Adipocyte (in vitro differentiated cells): ENCODE measurements around the gene ZNF419.
"Not testable (repeated sequence)": the region's sequence is repeated elsewhere in the genome, so short reads cannot be mapped to it uniquely, and the experiment has no call there.

Experiments
- DNase-seq: peaks from one replicate; pipeline ENCODE4 v3.0.0-alpha.2; 2015; ENCODE audit warnings: low read depth
- H3K27me3 ChIP-seq: replicated peaks from 2 replicates; pipeline ENCODE4 v1.7.0; 2013; ENCODE audit warnings: mild to moderate bottlenecking, low read length, moderate library complexity; ENCODE audit not compliant: control insufficient read depth, insufficient read depth
- H3K36me3 ChIP-seq: 2 replicates; pipeline ENCODE4 v1.7.0; 2013; ENCODE audit warnings: low read length, mild to moderate bottlenecking, moderate library complexity; ENCODE audit not compliant: control insufficient read depth, insufficient read depth, severe bottlenecking
- H3K4me1 ChIP-seq: 2 replicates; pipeline ENCODE4 v1.7.0; 2013; ENCODE audit warnings: mild to moderate bottlenecking, low read length, moderate library complexity; ENCODE audit not compliant: control insufficient read depth, insufficient read depth
- H3K4me3 ChIP-seq: 2 replicates; pipeline ENCODE4 v1.7.0; 2013; ENCODE audit warnings: mild to moderate bottlenecking, low read length, moderate library complexity
- H3K9ac ChIP-seq: 2 replicates; pipeline ENCODE4 v1.7.0; 2013; ENCODE audit warnings: mild to moderate bottlenecking, low read length, moderate library complexity
- H3K9me3 ChIP-seq: 2 replicates; pipeline ENCODE4 v1.7.0; 2013; ENCODE audit warnings: mild to moderate bottlenecking, low read length, moderate library complexity; ENCODE audit not compliant: control insufficient read depth

Gene ZNF419

DNA sequence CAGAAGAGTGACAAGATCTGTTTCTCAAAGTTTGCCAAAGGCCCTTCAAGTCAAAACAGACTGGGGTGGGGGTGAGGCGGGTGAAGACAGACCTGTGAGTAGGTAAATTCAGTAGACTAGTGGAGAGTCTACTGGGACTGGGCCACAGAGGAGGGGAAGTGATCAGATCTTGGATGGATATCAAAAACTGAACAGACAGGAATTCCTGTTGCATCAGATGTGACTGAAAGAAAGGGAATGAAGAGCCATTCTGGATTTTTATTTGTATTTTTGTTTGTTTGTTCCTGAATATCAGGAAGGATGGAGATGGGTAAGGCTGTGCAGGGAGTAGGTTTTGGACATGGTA, 722 bp downstream of the ZNF419 start:
- H3K27me3 ChIP-seq, H3K4me1 ChIP-seq, H3K9me3 ChIP-seq: not testable (repeated sequence)
- H3K9ac ChIP-seq: peak overlapping the region; percentile 59
- H3K36me3 ChIP-seq: peaks cover 32% of the 10 kb centered on the region
- DNase-seq: peak; percentile 59
- peak overlapping the region; percentile 79 for H3K4me3 ChIP-seq

DNA sequence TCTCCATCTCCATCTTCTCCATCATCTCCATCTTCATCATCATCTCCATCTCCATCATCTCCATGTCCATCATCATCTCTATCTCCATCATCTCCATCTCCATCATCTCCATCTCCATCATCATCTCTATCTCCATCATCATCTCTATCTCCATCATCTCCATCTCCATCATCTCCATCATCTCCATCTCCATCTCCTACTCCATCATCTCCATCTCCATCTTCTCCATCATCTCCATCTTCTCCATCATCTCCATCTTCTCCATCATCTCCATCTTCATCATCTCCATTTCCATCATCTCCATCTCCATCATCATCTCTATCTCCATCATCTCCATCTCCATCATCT, 11.8 kb downstream of the ZNF419 start:
- peak overlapping the region; percentile 90 for H3K4me3 ChIP-seq
- not testable (repeated sequence) for H3K4me1 ChIP-seq, H3K27me3 ChIP-seq, H3K9ac ChIP-seq, H3K9me3 ChIP-seq, DNase-seq
- peaks cover 19% of the 10 kb centered on the region for H3K36me3 ChIP-seq

DNA sequence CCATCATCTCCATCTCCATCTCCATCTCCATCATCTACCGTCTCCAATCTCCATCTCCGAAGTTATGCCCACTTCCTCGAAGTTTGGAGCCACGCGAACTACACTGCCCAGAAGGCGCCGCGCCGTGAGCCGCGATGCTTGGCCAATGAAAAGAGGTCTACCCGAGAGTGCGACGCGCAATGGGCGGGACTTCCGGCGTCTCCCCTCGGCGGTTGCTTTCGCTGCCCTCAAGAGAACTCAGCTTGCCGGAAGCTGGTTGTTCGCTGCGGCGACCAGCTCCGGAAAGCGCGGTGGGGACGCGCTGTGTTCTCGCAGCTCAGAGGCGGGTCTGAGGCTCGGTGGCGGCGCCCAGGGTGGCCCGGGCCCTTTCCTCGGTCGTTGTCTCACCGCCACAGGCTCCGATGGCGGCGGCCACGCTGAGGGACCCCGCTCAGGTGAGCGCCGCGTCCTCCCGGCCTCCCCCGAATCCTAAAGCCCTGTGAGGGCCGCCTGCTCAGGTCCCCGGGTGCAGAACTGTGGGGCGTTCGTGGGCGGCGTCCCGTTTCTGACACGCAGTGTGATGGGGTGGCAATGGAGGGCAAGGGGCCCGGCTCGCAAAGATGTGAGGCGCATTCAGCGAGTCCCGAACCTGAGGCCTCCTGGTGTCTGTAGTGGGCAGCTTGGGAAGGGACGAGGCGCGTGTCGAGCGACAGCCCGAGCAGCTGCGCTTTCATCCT, 12.3 kb downstream of the ZNF419 start, which contains the start of gene ZNF773:
Gene ZNF773 (plus strand): TSS at position 259 of the 716 bp plus-strand sequence. CDS start 143 bp downstream, at position 402.
- H3K9me3 ChIP-seq, H3K4me1 ChIP-seq, H3K27me3 ChIP-seq: not testable (repeated sequence)
- Histone ChIP-seq H3K4me3 (peak within 1 kb of the TSS; percentile 90), H3K36me3 (peaks cover 18% of the 10 kb centered on the region), H3K9ac (peak within 1 kb of the TSS; percentile 96)
- DNase-seq: peak; percentile 98

DNA sequence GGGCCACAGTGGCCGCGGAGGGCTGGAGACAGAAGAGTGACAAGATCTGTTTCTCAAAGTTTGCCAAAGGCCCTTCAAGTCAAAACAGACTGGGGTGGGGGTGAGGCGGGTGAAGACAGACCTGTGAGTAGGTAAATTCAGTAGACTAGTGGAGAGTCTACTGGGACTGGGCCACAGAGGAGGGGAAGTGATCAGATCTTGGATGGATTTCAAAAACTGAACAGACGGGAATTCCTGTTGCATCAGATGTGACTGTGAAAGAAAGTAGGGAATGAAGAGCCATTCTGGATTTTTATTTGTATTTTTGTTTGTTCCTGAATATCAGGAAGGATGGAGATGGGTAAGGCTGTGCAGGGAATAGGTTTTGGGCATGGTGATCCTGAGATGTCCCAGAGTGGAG, 12.8 kb downstream of the ZNF419 start:
- H3K27me3 ChIP-seq, H3K9me3 ChIP-seq: not testable (repeated sequence)
- DNase-seq: peak; percentile 69

DNA sequence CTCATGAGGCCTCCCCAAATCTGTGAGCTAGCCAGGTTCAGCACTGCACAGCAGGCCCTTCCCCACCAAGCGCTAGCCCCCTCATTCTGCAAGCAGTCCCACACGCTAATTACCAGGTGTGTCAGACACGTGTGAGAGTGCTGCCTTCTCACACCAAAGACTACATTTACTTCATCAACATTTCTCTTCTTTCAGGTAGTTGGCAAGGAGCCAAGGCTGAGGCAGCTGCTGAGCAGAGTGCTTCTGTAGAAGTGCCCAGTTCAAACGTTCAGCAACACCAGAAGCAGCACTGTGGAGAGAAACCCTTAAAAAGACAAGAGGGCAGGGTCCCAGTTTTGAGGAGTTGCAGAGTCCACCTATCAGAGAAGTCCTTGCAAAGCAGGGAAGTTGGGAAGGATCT, 18.6 kb downstream of the ZNF419 start:
- DNase-seq: no peak
- Histone ChIP-seq H3K9ac (no peak overlapping the region), H3K4me1 (peaks cover 2% of the 10 kb centered on the region), H3K27me3 (no peaks in the 10 kb centered on the region), H3K36me3 (peaks cover 71% of the 10 kb centered on the region), H3K9me3 (peaks cover 12% of the 10 kb centered on the region), H3K4me3 (no peak overlapping the region)

More for the DNA sequence above, 12.8 kb downstream of the ZNF419 start:
- H3K4me1 ChIP-seq: not testable (repeated sequence)
- peak overlapping the region; percentile 83 for H3K9ac ChIP-seq
- peak overlapping the region; percentile 90 for H3K4me3 ChIP-seq
- peaks cover 23% of the 10 kb centered on the region for H3K36me3 ChIP-seq

DNA sequence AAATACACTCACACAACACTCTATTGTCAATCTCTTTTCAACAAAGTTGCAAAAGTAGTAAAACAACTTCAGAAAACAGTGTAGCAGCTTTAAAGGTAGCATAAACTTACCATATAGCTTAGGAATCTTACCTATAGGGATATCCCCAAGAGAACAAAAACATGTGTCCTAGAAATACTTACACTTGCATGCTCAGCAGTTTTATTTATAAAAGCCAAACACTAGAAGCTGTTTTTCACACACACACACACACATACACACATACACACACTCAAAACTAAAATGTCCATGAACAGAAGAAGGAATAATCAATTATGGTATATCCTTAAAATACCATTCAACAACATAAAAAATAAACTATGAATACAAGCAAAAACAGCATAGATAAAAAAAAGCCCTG, 23.9 kb downstream of the ZNF419 start:
- H3K36me3 ChIP-seq: peaks cover 87% of the 10 kb centered on the region
- no peak for DNase-seq
- H3K9ac ChIP-seq: no peak overlapping the region
- no peaks in the 10 kb centered on the region for H3K4me1 ChIP-seq
- peaks cover 42% of the 10 kb centered on the region for H3K9me3 ChIP-seq
- H3K4me3 ChIP-seq: peak overlapping the region; percentile 23
- no peaks in the 10 kb centered on the region for H3K27me3 ChIP-seq

DNA sequence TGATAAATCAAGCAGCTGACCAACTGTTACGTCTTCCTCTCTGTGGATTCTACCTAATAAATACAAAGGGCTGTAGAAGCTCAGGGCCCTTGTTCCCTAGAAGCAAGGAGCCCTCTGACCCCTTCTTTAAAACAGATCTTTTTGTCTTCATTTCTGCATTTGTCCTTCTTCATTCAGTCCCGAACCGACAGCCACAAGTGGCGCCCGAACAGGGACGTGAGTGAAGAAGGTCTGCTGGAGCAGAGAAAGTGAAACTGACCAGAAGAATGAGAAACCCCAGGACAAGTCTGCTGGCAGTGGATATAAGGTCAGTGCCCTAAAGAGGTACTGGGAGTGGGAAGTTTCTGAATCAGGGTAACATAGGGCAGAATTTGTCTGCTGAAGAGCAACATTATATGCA, 25.3 kb downstream of the ZNF419 start:
- Histone ChIP-seq H3K4me3 (peak overlapping the region; percentile 47), H3K9me3 (peaks cover 36% of the 10 kb centered on the region), H3K4me1 (no peaks in the 10 kb centered on the region), H3K36me3 (peaks cover 88% of the 10 kb centered on the region), H3K9ac (no peak overlapping the region), H3K27me3 (no peaks in the 10 kb centered on the region)
- DNase-seq: peak; percentile 10

DNA sequence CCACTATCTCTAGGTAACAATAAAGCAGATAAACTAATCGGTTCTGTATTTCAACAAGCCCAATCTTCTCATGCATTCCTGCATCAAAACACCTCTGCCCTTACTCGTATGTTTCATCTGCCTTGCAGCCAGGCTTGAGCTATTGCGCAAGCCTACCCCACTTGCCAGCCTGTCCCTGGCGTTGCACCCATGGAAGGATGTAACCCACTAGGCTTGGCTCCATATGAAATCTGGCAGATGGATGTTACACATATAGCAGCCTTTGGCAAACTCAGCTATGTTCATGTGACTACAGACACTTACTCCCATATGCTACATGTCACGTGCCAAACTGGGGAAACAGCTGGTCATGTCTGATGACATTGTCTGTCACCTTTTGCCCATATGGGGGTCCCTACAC, 27.7 kb downstream of the ZNF419 start:
- Histone ChIP-seq H3K4me3 (no peak overlapping the region), H3K27me3 (no peaks in the 10 kb centered on the region), H3K4me1 (no peaks in the 10 kb centered on the region), H3K9me3 (peaks cover 32% of the 10 kb centered on the region), H3K36me3 (peaks cover 73% of the 10 kb centered on the region), H3K9ac (no peak overlapping the region)
- no peak for DNase-seq

DNA sequence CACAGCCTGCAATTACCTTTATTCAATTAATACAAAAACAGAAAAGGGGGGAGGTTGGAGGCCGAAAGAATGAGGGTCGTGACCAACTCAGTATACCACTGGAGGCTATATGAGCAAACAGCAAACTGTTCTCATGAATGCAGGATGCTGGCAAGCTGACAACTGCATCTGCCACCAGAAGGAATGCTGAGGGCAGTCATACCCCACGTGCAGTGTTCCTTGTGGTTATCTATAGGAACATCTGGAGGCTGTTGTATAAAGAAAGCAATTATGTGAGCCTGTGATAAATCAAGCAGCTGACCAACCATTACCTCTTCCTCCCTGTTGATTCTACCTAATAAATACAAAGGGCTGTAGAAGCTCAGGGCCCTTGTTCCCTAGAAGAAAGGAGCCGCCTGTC, 30.5 kb downstream of the ZNF419 start:
- not testable (repeated sequence) for H3K4me3 ChIP-seq, H3K27me3 ChIP-seq, H3K9ac ChIP-seq, H3K4me1 ChIP-seq
- Histone ChIP-seq H3K36me3 (peaks cover 55% of the 10 kb centered on the region), H3K9me3 (peaks cover 12% of the 10 kb centered on the region)
- peak; percentile 8 for DNase-seq

DNA sequence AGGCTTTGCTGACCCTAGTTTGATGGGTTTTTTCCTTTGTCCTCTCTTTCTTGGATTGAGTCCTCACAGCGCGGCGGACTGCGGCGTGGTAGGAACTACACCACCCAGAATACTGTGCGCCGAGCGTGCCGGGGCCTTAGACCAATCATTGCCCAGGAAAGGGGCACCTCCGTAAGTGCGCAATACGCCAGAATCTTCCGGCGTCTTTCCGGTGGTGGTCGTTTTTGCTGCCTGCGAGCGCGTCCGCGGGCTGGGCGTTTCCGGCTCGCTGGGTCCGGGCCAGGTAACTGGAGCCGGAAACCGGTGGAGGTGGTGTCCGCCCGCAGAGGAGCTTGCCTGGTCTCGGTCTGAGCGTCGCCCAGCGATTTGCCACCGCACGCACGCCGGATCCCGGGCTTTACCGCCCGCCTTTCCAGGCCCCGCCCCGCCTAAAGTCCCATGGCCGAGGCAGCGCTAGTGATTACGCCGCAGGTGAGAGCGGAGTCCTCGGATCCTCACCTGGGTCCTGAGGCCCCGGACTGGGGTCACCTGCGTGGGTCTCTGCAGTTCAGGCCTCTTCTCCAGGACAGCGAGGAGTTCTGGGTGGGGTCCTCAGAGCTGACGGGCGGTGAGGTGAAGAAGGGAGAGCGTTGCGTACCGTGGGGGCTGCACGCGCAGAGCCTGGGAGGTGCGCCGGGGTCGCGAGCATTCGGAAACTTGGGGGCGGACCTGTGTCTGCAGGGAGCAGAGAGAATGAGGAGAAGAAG, 39.8 kb downstream of the ZNF419 start, which contains the start of gene ZNF549:
Gene ZNF549 (plus strand): TSS at position 221 of the 746 bp plus-strand sequence. CDS start 218 bp downstream, at position 439.
- peaks cover 7% of the 10 kb centered on the region for H3K9me3 ChIP-seq
- peak within 1 kb of the TSS; percentile 96 for H3K4me3 ChIP-seq
- H3K36me3 ChIP-seq: peaks cover 16% of the 10 kb centered on the region
- DNase-seq: peak; percentile 97
- H3K4me1 ChIP-seq: peaks cover 9% of the 10 kb centered on the region
- H3K27me3 ChIP-seq: no peaks in the 10 kb centered on the region
- H3K9ac ChIP-seq: peak within 1 kb of the TSS; percentile 93

DNA sequence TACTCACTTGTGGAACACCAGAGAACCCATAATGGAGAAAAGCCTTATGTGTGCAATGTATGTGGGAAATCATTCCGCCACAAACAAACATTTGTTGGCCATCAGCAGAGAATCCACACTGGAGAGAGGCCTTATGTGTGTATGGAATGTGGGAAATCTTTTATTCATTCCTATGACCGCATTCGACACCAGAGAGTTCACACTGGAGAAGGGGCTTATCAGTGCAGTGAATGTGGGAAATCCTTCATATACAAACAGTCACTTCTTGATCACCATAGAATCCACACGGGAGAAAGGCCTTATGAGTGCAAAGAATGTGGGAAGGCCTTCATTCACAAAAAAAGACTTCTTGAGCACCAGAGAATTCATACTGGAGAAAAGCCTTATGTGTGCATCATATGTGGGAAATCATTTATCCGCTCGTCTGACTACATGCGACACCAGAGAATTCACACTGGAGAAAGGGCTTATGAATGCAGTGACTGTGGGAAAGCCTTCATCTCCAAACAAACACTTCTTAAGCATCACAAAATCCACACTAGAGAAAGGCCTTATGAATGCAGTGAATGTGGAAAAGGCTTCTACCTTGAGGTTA, 50.5 kb downstream of the ZNF419 start:
- Histone ChIP-seq H3K27me3 (no peaks in the 10 kb centered on the region), H3K4me3 (peak overlapping the region; percentile 59), H3K9ac (no peak overlapping the region), H3K4me1 (no peaks in the 10 kb centered on the region), H3K36me3 (peaks cover 96% of the 10 kb centered on the region), H3K9me3 (peaks cover 95% of the 10 kb centered on the region)
- no peak for DNase-seq
